ENCODE measurements around the gene RGS9. TPM values are rescaled to one million over a fixed set of nuclear protein-coding genes. Genes with fewer than 3 reads are reported as not detected.

The RGS9 gene
- total RNA-seq, 1 experiment from 2014 or later, result 1.8 TPM

GRCh38 chr17:65169691-65170090, 32.5 kb downstream of the RGS9 start:
- BruUV-seq (replicated peaks), result no TSS peak
- no peaks in the 10 kb centered on the region for H3K9me3 ChIP-seq (ENCODE audit: low read depth, low read length, poor library complexity, severe bottlenecking)
- H3K36me3 ChIP-seq (ENCODE audit: insufficient read depth, low read length, poor library complexity, severe bottlenecking), result no peaks in the 10 kb centered on the region
- TF ChIP-seq CTCF (conservative IDR thresholded peaks at IDR 0.05; ENCODE audit: low read depth, low read length) (no peak), EZH2 (IDR thresholded peaks at IDR 0.05; ENCODE audit: borderline replicate concordance, low read depth, low read length, poor library complexity, severe bottlenecking) (no peak)
- POLR2A ChIA-PET (ENCODE audit: low non-redundant PET), result no interaction called here
- no peak for DNase-seq (ENCODE audit: low spot score)
- H3K4me1 ChIP-seq (ENCODE audit: insufficient read depth, low read length, poor library complexity, severe bottlenecking), result no peaks in the 10 kb centered on the region
- intact Hi-C loops (cut with micrococcal nuclease; ENCODE audit: unreplicated experiment), result no loop called here
- CTCF ChIA-PET, result no interaction called here
- H3K27me3 ChIP-seq (replicated peaks; ENCODE audit: insufficient read depth, low read depth, low read length, poor library complexity), result no peaks in the 10 kb centered on the region
- H3K4me3 ChIP-seq (ENCODE audit: low read depth, low read length, poor library complexity, severe bottlenecking), result no peak overlapping the region
- H3K27ac ChIP-seq (ENCODE audit: low read depth, low read length, poor library complexity, severe bottlenecking), result no peak overlapping the region

GRCh38 chr17:65170839-65171238, 33.7 kb downstream of the RGS9 start:
- H3K27ac ChIP-seq (ENCODE audit: low read depth, low read length, poor library complexity, severe bottlenecking), result no peak overlapping the region
- no peak overlapping the region for H3K4me3 ChIP-seq (ENCODE audit: low read depth, low read length, poor library complexity, severe bottlenecking)
- H3K27me3 ChIP-seq (replicated peaks; ENCODE audit: insufficient read depth, low read depth, low read length, poor library complexity), result no peaks in the 10 kb centered on the region
- no TSS peak for BruUV-seq (replicated peaks)
- no peaks in the 10 kb centered on the region for H3K4me1 ChIP-seq (ENCODE audit: insufficient read depth, low read length, poor library complexity, severe bottlenecking)
- H3K36me3 ChIP-seq (ENCODE audit: insufficient read depth, low read length, poor library complexity, severe bottlenecking), result no peaks in the 10 kb centered on the region
- TF ChIP-seq EZH2 (IDR thresholded peaks at IDR 0.05; ENCODE audit: borderline replicate concordance, low read depth, low read length, poor library complexity, severe bottlenecking), result no peak
- TF ChIP-seq CTCF (conservative IDR thresholded peaks at IDR 0.05; ENCODE audit: low read depth, low read length), result no peak
- no peak for DNase-seq (ENCODE audit: low spot score)
- POLR2A ChIA-PET (ENCODE audit: low non-redundant PET), result no interaction called here
- intact Hi-C loops (cut with micrococcal nuclease; ENCODE audit: unreplicated experiment), result no loop called here
- CTCF ChIA-PET, result no interaction called here
- no peaks in the 10 kb centered on the region for H3K9me3 ChIP-seq (ENCODE audit: low read depth, low read length, poor library complexity, severe bottlenecking)

GRCh38 chr17:65171752-65172151, 34.6 kb downstream of the RGS9 start:
- CTCF ChIA-PET, result no interaction called here
- TF ChIP-seq EZH2 (IDR thresholded peaks at IDR 0.05; ENCODE audit: borderline replicate concordance, low read depth, low read length, poor library complexity, severe bottlenecking), result no peak
- no peak for TF ChIP-seq CTCF (conservative IDR thresholded peaks at IDR 0.05; ENCODE audit: low read depth, low read length)
- Histone ChIP-seq H3K9me3 (ENCODE audit: low read depth, low read length, poor library complexity, severe bottlenecking) (no peaks in the 10 kb centered on the region), H3K36me3 (ENCODE audit: insufficient read depth, low read length, poor library complexity, severe bottlenecking) (no peaks in the 10 kb centered on the region), H3K4me1 (ENCODE audit: insufficient read depth, low read length, poor library complexity, severe bottlenecking) (no peaks in the 10 kb centered on the region), H3K27ac (ENCODE audit: low read depth, low read length, poor library complexity, severe bottlenecking) (no peak overlapping the region), H3K4me3 (ENCODE audit: low read depth, low read length, poor library complexity, severe bottlenecking) (no peak overlapping the region), H3K27me3 (replicated peaks; ENCODE audit: insufficient read depth, low read depth, low read length, poor library complexity) (no peaks in the 10 kb centered on the region)
- POLR2A ChIA-PET (ENCODE audit: low non-redundant PET), result no interaction called here
- DNase-seq (ENCODE audit: low spot score), result no peak
- BruUV-seq (replicated peaks), result no TSS peak
- intact Hi-C loops (cut with micrococcal nuclease; ENCODE audit: unreplicated experiment), result no loop called here
